NCI-H1092 treated with DMSO at 0.1 percent for 48 hours (cell line): ENCODE data around the gene MOCOS.

ENCODE experiments used
- DNase-seq: peaks from one replicate; lab custom pipeline; 2025; lab: John Stamatoyannopoulos, UW

The MOCOS gene

DNA sequence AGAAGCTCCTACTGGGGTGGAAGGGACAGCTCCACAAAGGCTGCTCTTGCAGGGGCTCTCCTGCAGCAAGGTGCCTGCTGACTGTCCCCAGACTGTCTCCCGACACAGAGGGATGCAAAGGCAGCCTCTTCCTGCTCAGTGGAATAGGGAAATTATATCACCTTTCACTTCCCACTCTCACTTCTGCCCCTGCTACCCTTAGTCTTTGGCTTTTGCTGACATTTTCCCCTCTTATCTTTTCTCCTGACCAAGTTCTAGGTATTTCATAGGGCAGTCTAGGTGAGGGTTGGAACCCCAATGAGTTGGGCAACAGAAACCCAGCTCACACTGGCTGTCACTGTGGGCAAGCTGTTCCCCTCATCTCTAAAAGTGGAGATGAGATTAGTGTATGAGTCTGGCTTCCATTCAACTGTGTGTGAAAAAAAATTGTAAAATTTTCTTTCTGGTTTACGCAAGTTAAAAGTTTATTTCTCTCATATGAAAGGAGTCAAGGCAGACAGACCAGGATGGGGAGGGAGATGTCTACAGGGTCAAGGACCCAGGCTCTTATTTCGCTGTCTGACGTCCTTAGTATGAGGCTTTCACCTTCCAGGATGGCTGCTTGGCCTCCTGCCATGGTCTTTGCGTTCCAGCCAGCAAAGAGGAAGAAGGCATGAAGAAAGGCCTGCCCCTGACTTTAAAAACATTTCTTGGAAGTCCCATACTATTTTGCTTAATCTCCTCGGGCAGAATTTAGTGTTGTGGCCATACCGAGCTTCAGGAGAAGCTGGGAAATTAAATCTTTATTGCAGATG, 7.5 kb upstream of the MOCOS start:
- no peak for DNase-seq

GRCh38 chr18:36181441-36181840, 5.9 kb upstream of the MOCOS start:
- no peak for DNase-seq

- DNase-seq = no peak
Measured at GRCh38 chr18:36181898-36182506, 5.3 kb upstream of the MOCOS start.

GRCh38 chr18:36183033-36183432, 4.3 kb upstream of the MOCOS start:
- no peak for DNase-seq

DNA sequence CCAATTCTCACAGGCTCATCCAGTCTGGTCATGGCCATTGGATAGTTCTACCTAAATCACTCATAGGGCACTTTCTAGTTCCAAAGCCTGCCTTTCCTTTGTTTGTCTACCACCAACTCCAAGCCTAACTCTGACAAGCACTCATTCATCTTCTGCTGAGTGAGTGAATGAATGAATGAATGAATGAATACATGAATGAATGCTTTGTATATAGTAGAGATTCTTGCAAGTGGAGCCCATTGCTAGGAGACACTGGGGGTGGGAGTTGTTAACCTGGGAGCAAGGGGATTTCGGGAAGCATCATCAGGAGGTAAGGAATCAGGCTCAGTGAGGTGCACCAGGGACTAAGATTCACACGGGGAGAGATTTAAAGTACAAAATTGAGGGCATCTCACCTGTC, 3.3 kb upstream of the MOCOS start:
- DNase-seq = no peak

DNA sequence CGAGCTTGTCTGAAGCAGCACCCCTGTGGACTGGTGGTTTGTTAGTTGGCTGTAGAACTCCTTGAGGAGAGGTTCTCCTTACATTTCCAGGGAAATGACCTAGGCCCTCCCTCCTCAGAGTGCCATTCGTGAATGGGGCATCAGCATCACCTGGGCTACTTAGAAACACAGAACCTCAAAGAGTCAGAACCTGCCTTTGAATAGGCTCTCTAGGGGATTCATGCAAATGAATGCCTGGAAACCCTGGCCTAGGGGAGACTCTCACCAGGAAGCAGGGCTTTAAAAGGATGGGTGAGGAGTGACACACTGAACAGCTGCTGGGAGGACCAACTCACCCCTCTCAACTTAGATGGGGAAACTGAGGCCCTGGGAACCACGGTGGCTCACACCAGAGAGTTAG, 2.1 kb upstream of the MOCOS start:
- no peak for DNase-seq

- no peak for DNase-seq
Measured at GRCh38 chr18:36185901-36186460, 1.3 kb upstream of the MOCOS start.

- no peak for DNase-seq
Measured at GRCh38 chr18:36186461-36187192, 670 bp upstream of the MOCOS start.

GRCh38 chr18:36187826-36188721, 777 bp downstream of the MOCOS start:
- no peak for DNase-seq

DNA sequence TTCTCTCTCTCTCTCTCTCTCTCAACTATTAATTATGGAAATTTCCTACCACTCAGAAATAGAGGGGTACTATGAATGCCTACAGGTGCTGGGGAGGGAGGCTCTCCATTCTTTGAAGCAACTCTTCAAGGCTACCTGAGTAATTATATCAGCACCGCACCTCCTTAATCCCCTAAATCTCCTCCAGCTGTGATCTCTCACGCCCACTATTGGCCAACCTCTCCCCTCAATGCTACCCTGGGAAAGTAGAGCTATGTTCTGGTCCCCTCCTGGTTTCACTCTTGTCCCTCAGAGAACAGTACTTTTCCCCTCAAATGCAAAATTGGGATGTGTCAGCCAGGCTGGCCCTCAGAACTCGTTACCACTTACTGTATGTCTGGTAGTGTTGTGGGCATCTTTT, 1.6 kb downstream of the MOCOS start:
- DNase-seq = no peak

DNA sequence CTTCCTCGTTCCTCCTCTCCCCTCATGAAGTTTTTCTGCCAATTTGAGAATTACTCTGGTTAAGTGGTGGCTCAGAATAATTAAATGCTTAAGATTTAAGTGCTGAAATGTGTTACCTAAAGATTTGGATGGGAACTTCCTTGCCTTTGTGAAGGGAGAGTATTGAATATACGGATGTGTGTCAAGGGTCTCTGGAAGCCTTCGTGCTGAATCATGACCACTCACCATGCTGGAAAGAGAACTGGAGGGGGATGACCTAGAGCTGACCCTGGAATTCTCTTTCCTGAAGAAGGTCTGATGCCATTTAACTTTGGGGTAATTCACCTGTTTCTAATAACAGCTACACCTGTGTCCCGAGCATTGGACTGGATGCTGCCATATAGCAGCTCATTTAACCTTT, 2.2 kb downstream of the MOCOS start:
- no peak for DNase-seq

GRCh38 chr18:36191286-36191685, 4.0 kb downstream of the MOCOS start:
- no peak for DNase-seq

DNA sequence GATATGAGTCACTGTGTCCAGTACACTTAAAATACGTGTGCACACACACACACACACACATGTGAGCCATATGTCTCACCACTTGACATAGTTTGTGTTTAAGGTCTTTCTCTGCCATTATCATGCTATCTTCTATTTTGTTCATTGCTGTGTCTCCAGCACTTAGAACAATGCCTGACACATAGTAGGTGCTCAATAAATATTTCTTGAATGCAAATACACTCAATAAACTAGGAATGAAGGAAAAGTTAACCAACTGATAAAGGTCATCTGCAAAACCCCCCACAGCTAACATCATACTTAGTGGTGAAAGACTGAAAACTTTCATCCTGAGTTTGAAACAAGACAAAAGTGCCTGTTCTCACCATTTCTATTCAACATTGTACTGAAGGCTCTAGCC, 4.4 kb downstream of the MOCOS start:
- no peak for DNase-seq

DNA sequence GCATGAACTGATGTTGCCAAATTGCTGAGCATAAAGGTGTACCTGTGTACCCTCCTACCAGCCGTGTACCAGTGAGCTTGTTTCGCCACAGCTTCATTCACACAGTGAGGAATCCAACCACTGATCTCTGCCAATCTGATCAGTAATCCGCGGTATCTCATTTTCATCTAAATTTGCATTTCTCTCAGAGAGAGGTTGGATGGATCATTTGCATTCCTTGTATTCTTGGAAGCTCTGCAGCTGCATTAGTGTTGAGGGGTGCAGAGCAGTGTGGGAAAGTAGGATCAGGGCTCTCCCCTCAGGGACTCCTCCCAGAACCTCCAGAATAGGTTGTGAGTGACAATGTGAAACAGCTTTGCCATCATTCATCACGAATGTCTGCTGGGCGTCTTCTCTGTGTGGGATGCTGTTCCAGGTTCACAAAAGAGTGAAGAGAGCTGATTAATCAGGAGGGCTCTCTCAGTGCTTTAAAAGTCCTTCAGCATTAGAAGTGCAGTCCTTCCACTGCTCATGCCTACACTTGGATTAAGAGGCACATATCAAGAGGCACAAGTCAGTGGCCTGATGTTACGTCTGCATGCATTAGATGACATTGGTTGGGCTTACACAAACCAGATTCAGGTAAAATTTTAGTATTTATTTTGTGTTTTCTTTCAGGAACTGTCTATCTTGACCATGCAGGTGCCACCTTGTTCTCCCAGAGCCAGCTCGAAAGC, 7.5 kb downstream of the MOCOS start:
- DNase-seq = no peak

GRCh38 chr18:36195427-36196122, 8.3 kb downstream of the MOCOS start:
- no peak for DNase-seq

DNA sequence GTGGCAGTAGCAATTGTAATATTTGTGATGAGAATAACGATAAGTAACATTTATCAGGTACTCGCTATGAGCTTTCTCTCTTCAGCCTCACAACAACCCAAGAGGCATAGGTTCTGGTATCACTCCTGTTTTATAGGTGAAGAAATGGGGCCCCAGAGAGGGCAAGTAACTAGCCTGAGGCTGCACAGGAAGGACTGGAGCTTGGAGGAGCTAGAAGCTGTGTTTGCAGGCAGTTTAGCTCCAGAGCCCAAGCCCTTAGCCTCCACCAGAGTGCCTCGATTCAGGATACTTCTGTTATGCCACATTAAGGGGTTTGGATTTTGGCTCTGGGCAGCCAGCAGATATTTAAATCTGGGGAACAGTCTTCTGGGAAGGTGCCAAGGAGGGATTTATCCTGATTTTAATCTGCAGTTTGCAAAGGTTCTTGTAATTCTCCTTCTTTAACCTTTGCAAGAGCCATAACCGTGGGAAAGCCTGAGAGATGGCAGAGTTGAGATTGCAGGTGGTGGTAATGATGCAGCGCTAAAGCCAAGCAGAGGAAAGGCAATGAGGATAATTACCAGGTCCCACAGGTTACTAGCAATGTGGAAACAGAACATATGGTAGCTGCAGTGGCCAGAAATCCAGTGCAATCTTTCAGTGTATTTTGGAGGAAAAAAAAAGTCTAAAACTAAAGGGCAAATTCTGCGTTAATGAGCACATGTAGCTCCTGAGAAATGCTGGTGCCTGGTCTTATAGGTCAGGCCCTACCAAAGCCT, 9.1 kb downstream of the MOCOS start:
- DNase-seq = no peak

DNA sequence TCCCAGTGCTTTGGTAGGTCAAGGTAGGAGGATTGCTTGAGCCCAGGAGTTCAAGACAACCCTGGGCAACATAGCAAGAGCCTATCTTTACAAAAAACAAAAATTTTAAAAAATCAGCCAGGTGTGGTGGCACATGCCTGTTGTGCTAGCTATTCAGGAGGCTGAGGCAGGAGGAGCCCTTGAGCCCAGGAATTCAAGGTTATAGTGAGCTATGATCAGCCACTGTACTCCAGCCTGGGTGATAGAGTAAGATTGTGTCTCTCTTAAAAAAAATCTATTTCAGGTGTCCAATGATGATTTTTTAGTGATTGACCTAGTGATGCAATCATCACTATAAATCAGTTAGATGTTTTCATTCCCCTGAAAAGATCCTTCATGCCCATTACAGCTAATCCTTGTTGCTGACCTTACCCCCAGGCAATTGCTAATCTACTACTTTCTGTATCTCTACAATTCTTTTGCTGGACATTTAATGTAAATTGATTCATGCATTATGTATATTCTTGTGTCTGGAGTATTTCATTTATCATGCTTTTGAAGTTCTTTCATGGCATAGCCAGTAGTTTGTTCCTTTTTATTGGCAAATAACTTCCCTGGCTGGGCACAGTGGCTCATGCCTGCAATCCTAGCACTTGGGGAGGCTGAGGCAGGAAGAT, 10.3 kb downstream of the MOCOS start:
- no peak for DNase-seq

DNA sequence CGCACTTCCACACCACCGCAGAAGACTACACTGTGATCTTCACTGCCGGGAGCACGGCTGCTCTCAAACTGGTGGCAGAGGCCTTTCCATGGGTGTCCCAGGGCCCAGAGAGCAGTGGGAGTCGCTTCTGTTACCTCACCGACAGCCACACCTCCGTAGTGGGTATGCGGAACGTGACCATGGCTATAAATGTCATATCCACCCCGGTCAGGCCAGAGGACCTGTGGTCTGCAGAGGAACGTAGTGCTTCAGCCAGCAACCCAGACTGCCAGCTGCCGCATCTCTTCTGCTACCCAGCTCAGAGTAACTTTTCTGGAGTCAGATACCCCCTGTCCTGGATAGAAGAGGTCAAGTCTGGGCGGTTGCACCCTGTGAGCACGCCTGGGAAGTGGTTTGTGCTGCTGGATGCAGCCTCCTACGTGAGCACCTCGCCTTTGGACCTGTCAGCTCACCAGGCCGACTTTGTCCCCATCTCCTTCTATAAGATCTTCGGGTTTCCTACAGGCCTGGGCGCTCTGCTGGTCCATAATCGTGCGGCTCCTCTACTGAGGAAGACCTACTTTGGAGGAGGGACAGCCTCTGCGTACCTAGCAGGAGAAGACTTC, 12.5 kb downstream of the MOCOS start:
- no peak for DNase-seq

DNA sequence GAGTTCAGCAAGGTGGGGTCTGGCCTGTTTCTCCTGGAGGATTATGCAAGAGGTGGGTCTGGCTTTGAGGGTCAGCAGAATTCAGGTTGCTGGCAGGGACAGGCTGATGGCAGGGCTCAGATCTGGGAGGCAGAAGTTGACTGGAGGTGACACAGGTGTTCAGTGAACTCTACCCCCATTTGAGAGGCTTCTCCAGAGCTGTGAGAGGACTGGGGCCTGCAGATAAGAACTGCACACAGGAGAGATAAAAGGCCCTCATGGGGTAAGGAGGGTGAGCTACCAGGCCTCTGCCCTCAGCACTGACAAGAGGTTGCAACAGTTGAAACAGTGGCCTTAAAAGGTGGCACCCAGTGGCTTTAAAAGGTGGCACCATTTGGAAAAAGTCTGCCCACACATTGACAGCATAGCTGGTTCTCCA, 13.1 kb downstream of the MOCOS start:
- DNase-seq = no peak
